GM21717 (cell line): Measurements from ENCODE around the gene LARGE1.

Experiments used
- ATAC-seq: cut with Tn5 transposase; IDR thresholded peaks from one replicate; pipeline ENCODE4 v1.9.1; 2021; ENCODE audit warnings: mild to moderate bottlenecking, moderate library complexity; ENCODE audit not compliant: unreplicated experiment

LARGE1 gene

DNA sequence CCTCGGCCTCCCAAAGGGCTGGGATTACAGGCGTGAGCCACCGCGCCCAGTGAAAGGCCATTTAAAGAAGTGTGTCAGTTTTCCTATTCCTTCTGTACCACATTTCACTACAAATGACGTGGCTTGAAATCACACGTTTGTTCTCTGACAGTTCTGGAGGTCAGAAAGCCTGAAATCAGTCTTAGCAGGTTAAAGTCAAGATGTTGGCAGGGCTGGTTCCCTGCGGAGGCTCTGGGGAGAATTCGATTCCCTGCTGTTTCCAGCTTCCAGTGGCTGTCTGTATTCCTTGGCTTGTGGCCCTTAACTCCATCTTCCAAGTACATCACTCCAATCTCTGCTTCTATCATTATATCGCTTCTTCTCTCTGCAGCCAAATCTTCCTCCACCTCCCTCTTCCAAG lies 383.2 kb downstream of the LARGE1 start:
- ATAC-seq: no peak

DNA sequence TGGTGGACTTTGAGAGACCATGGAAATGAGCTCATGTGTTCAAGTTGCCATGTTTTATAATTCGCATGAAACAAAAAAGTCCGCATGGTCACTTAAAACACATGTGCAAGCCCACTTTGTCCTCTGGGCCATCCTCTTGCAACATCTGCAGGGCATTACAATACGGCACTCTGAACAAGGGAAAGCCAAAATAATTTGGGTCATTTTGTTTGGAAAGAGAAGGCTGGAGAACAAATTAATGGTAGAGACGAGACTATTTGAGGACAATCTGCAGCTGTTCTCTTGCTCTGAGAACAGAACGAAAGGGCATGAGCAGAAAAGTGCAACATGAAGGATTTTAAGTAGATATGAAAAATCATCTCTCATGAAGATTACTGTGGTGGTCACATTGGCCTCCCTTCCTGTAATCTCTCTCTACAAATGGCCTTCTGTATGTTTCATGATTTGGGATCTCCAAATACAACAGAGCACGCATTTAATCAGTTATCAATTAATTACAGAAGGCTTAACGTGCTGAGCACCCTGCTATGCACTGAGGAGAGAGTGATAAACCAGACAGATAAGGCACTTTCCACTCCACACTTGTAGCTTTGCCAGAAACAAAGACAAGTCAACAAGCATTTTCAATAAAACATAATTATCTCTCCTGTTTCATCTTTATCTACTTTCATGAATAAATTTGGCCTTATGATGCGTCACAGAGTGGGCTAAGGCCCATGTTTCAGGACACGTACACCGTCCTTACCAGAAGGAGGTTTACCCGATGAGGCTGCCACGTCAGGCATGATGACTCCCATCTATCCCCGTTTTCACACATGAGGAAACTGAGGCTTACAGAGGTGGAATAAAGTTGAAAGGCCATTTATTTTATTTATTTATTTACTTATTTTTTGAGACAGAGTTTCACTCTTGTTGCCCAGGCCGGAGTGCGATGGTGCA lies 384.1 kb downstream of the LARGE1 start:
- ATAC-seq: no peak

DNA sequence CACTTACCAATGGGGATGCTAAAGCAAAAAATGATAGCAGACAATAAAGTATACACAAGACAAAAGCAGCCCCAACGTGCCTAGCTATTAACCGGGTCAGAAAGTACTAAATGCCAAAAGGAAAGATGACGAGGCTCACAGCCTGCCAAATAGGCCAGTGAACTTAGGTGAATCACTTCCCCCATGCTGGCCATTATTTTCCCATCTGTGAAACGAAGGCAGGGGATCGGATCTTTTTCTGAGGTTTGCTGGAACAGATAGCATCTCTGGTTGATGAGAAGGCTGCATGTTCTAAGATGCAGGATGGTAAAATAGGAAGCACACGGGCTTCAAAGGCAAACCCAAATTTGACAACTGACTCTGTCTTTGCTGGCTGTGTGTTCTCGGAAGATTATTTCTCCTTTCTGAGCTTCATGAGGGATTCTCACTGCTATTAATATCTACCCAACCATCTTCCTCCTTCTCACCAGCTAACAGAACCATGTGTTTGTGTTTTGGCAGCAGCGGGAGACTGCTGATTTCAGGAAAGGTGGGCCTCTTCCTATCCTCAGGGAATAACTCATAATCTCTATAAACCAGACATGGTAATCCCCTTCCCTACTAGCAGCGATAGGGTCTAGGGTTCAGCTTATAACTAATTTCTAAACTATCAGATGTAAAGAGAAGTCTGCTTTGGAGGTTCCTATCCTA lies 390.7 kb downstream of the LARGE1 start:
- ATAC-seq: no peak

DNA sequence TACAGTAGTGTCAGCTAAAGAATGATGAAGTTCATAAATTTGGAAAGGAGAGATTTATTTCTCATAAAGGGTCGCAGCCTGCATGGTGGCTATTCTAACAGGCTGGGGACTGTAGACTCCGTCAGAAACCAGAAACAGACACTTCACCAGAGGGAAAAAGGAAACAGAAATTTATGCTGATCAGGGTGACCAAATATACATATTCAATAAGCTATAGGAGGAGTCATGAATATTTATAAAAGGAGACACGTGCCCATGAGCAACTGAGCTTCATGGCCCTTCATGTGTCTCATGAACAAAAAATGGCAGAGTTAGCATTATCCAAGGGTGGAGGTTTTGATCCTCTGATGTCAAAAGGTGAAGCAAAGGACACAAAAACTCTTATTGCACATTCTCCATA lies 392.1 kb downstream of the LARGE1 start:
- ATAC-seq: no peak

DNA sequence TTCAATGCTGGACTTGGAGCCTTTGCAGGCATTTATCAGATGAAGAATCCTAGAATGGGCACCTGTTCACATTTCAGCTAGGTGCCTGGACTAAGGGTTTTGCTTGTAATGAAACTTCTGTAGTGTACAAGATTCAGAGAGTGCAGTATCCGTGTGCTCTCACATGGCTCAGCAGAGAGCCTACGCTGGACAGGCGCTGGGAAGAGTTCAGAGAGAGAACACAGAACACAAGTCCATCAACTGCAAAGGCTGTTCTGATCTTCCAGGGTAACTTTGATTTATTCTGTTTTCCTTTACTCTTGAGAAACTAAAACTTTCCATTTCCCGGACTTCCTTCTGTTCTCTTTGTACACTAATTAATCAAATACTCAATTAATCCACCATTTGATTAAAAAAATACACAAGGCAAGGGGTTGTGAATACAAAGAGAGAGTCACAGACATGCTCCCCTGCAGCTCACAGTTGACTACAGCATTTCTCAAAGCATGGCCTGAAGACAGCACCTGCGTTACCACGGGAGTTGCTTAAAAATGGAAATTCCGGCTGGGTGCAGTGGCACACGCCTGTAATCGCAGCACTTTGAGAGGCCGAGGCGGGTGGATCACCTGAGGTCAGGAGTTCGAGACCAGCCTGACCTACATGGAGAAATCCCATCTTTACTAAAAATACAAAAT lies 393.7 kb downstream of the LARGE1 start:
- no peak for ATAC-seq

DNA sequence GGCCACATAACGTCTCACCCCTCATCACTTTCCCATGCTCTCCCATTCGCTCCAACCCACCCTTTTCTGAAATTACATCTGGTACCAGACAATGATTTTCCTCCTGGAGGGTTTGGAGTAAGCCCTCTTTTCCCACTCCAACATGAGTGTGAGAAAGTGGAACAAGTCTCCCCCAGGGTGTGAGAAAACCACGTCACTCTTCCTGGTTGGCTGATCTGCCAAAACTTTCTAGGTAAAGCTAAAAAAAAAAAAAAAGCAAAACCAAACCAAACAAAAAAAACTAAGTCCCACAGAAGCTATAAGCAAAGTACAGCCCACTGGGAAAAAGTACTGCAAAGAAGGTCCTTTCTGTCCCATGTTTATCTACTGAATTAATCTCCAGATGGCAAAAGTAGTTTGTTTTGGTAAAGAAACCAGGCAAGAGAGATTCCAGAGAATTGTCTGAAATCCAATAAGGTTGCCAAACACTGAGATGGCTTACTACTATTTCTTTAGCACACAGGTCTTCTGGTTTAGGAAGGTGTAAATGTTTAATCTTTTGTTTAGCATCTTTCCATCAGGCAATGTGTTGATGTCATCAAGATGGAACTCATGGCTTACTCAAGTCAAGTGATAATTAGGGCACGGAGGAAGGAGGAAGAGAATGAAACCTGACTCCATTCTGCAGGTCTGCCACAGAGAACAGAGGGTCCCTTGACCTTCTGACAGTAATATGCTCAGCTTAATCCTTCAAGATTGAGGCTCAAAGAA lies 395.6 kb downstream of the LARGE1 start:
- ATAC-seq: no peak

DNA sequence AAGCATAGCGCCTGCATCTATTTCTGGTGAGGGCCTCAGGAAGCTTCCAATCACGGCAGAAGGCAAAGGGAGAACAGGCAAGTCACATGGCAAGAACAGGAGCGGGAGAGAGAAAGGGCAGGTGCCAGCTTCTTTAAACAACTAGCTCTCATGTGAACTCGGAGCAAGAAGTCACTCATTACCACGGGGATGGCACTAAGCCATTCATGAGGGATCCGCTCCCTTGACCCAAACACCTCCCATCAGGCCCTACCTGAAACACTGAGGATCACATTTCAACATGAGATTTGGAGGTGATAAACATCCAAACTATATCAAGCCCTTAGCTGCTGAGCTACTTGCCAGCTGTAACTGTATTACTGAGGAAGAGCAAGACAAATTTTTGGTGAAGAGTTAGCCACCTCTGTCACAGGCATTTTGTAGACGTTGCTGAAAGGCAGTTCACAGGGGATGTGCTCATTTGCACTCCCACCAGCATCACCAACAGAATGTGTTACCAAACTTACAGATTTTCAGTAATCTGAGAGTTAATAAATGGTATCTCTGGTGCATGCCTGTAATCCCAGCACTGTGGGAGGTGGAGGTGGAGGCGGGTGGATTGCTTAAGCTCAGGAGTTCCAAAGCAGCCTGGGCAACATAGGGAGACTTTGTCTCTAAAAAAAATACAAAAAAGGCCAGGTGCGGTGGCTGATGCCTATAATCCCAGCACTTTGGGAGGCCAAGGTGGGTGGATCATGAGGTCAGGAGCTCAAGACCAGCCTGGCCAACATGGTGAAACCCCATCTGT lies 398.2 kb downstream of the LARGE1 start:
- no peak for ATAC-seq

DNA sequence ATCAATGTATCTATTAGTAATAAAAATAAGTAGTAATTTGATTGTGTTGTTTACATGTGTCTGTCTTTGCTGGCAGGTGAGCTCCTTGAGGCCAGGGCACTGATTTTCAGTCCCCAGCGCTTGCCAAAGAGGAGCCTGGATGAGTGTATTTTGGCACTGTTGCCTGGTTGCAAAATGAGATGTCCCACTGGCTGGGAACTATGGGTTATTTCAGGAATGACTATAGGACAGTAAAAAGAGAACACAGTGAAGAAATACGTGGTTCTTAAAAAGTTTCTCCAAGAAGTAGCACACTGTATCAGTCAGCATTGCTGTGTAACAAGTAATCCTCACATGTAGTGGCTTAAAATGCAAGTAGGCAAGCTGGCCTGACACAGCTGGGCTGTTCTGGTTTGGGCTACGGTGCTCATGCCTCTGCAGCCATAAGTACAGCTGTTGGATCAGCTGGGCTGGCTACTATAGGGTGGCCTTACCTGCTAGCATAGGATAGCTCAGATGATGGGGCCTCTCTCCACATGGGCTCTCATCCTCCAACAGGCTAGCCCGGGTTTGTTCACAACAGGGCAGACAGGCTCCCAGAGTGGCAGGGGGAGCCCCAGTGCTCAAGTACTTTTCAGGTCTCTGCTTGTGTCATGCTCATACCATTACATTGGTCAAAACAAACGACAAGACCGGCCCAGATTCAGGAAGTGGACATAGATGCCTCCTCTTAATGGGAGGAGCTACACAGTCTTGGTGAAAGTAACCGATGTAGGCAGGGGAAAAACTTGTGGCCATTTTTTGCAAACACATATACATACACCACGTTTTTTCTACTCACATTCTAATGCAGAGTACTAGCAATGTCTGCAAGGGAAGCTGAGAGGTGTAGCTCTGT lies 399.1 kb downstream of the LARGE1 start:
- no peak for ATAC-seq

DNA sequence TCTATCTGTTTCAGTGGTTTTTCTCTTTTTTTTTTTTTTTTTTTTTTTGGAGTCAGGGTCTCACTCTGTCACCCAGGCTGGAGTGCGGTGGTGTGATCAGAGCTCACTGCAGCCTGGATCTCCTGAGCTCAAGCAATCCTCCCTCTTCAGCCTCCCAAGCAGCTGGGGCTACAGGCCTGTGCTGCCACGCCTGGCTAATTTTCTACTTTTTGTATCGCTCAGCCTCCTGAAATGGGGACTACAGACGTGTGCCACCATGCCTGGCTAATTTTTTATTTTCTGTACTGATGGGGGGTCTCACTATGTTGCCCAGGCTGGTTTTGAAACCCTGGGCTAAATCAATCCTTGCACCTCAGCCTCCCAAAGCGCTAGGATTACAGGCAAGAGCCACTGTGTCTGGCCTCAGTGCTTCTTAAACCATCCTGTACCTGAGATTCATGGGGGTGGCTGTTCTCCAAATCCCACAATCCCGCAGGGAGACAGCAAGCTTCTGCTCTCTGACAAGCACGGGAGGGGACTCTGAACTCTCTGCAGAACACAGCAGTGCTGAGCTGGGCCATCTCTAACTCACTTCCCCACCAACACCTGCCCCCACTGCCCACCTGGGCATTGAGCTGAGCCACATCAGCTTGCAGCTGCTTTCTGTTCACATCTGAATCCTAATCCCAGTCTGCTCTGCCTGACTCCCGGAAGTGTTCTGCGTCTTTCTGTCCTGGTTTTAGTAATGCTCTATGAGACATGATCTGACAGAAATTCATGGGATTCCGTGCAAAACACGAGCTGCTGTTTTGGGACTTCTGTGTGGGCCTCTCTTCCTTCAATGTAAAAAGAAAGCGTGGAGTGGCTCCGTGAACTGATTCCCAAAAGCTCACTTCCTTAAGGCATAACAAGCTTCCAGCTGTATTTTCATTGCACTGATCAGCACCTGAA lies 400.0 kb downstream of the LARGE1 start:
- no peak for ATAC-seq

DNA sequence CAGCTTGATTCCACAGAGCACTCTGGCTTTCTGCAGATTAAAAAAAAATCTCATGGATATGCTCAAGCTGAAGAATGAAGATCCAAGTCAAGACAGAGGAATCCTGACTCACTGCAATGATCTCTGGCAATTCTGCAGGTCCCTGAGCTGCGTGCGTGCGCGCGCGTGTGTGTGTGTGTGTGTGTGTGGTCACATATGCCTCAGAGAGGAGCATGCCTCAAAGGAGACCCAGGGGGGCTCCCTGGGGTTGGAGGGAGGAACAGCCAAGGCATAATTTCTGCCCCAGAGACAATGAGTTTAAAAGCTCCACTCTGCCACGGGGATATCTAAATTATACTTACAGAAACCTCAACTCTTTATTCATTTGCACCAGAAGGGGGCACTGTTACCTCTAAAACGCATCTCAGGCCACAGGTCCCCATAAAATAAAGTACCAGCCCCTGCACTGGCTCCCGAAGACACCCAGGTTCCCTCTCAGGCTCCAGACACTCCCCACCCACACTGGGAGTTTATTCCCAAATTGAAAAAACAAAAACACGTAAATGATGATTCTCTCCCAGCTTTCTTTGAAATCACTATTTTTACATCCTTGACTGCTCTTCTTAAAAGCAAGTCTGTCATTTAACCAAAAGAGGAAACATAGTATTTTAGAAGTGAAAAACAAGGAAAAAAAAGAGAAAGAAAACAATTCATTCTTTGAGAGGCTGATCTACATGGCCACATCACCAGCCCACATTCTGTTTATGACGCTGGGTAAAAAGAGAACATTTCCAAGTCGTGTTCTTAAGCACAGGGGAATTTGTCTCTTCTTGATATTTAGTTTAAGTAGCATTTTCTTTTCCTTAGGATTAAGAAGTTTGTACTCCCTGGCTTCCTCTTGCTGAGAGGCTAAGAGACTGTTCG lies 401.0 kb downstream of the LARGE1 start:
- no peak for ATAC-seq

DNA sequence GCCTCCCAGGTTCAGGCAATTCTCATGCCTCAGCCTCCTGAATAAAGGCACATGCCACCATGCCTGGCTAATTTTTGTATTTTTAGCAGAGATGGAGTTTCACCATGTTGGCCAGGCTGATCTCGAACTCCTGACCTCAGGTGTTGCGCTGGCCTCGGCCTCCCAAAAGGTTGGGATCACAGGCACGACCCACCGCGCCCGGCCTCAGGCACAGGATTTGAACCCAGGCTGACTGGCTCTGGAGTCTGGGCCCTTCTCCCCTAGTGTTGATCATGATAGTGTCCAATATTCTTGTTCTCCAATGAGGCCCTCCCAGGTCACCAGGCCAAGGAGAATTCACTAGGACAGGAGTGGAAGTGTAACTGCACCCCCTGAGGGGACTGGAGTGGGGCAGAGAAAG lies 401.9 kb downstream of the LARGE1 start:
- no peak for ATAC-seq

DNA sequence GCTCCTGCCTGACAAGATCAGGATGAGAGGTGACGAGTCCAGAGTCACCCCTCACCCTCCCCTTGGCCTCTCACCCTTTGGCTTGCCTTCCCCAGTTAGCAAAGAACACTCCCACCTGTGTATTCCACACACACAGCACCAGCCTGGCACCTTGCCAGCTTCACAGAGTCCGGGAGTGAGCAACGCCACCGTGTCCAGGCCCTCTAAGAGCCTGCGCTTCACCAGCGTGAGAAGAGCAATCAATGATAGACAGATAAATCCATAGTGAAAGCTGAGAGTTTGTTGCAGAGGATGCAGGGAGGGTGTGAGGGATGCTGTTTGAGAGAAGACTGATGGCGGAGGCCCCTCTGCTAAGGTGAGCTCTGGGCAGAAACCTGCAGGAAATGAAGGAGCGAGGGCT lies 404.5 kb downstream of the LARGE1 start:
- no peak for ATAC-seq

DNA sequence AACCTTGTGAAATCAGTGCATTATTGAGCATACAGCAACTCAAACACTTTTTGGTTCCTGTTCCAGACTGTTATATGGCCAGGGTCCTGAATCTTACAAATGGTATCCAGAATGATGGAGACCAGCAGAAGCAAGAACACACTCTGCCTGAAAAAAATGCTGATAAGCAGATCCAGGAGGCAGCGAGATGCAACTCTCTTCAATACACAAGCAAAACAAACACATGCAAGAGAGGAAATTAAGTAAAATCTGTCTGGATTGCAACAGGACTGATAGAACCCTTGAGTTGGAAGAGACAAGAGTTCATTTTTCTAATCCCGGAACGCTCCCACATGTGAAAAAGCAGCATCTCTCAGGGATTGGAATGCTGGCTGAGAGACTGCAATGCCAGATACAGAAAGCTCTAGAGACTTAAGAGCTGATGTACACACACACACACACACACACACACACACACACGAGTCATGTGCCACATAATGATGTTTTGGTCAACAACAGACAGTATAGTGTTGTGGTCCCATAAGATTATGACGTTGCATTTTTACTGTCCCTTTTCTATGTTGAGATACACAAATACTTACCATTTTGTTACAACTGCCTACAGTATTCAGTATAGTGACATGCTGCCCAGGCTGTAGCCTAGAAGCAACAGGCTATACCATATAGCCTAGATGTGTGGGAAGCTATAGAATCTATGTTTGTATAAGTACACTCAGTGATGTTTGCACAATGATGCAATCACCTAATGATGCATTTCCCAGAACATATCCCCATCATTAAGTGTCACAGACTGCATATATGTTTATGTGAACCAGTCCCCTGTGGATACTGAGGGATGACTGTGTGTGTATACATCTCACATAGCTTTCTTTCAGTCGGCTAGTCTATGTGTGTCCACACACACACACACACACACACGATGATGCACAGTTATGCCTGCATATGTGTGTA lies 406.6 kb downstream of the LARGE1 start:
- no peak for ATAC-seq

DNA sequence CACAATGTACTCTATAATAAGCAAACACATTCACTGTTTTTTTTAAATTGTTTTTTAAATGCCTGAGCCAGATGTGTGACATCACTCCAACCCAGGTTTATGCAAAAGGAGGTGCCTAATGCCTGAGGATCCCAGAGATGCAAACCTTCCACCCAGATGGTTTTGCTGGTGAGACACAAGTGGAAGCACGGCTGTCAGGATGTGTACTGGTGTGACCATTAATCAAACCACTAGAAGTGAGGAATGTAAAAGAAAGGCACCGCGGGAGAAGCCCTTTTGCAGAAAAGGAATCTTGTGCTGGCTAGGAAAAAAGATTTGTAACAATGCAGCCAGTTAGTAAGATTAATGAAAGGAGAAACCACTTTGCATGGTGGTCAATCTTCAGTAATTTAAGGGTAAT lies 407.4 kb downstream of the LARGE1 start:
- no peak for ATAC-seq

DNA sequence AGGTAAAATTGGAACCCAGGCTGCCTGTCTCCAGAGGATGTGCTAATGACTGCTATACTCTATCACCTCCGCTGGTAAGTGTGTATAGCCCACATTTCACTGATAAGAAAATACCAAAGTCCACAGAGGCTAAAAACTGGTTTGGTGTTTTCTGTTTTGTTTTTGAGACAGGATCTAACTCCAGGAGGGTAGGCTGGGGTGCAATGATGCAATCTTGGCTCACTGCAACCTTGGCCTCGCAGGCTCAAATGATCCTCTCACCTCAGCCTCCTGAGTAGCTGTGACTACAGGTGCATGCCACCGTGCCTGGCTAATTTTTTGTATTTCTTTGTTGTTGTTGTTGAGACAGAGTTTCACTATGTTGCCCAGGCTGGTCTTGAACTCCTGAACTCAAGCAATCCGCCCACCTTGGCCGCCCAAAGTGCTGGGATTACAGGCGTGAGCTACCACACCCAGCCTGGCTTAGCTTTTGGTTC lies 409.8 kb downstream of the LARGE1 start:
- no peak for ATAC-seq
